H1 (cell line): ENCODE data around the gene GALT. TPM values are rescaled to one million over a fixed set of nuclear protein-coding genes. Genes with fewer than 3 reads are reported as not detected.

Experiments
- polyA plus RNA-seq, 7 experiments: library from polyadenylated mRNA; depleted of rRNA in 3 of 7; stranded (reverse) in 5 of 7; unstranded in 2 of 7; fragments of >200 nt in 5 of 7; fragments of 200-250 nt in 2 of 7; gene quantifications; 1 replicate in 5 of 7; 2 replicates in 1 of 7; 4 replicates in 1 of 7; pipeline versions ENCODE4 v1.2.1 to v1.2.3, GENCODE V29; 2011 to 2013; ENCODE audit warnings: missing spikeins in 2 of 7, mixed read lengths in 2 of 7
- total RNA-seq: library from RNA; stranded (reverse); fragmentation: NEBNext Ultra II Directional; extraction: Animal tissue kit (Norgen Biotek cat#: 25700); gene quantifications from 2 replicates; pipeline ENCODE4 v1.2.1, GENCODE V29; 2021
- TF ChIP-seq, protein P1 (sequence below): fragments of 300-600 bp; sonication (generic); IDR thresholded peaks from 2 replicates; pipeline ENCODE4 v1.7.1; 2012; ENCODE audit warnings: low read length, moderate library complexity, mild to moderate bottlenecking, inconsistent platforms; ENCODE audit not compliant: insufficient replicate concordance

Gene GALT
- total and polyA plus RNA-seq, 2 of the 8 experiments (the other 6 are each of a cell fraction or from before 2014, with no cell fraction given), result 21.9 to 50.6 TPM

GRCh38 chr9:34684816-34685215 is 38.3 kb downstream of the GALT start (continued):
- TF ChIP-seq, protein P1, sequence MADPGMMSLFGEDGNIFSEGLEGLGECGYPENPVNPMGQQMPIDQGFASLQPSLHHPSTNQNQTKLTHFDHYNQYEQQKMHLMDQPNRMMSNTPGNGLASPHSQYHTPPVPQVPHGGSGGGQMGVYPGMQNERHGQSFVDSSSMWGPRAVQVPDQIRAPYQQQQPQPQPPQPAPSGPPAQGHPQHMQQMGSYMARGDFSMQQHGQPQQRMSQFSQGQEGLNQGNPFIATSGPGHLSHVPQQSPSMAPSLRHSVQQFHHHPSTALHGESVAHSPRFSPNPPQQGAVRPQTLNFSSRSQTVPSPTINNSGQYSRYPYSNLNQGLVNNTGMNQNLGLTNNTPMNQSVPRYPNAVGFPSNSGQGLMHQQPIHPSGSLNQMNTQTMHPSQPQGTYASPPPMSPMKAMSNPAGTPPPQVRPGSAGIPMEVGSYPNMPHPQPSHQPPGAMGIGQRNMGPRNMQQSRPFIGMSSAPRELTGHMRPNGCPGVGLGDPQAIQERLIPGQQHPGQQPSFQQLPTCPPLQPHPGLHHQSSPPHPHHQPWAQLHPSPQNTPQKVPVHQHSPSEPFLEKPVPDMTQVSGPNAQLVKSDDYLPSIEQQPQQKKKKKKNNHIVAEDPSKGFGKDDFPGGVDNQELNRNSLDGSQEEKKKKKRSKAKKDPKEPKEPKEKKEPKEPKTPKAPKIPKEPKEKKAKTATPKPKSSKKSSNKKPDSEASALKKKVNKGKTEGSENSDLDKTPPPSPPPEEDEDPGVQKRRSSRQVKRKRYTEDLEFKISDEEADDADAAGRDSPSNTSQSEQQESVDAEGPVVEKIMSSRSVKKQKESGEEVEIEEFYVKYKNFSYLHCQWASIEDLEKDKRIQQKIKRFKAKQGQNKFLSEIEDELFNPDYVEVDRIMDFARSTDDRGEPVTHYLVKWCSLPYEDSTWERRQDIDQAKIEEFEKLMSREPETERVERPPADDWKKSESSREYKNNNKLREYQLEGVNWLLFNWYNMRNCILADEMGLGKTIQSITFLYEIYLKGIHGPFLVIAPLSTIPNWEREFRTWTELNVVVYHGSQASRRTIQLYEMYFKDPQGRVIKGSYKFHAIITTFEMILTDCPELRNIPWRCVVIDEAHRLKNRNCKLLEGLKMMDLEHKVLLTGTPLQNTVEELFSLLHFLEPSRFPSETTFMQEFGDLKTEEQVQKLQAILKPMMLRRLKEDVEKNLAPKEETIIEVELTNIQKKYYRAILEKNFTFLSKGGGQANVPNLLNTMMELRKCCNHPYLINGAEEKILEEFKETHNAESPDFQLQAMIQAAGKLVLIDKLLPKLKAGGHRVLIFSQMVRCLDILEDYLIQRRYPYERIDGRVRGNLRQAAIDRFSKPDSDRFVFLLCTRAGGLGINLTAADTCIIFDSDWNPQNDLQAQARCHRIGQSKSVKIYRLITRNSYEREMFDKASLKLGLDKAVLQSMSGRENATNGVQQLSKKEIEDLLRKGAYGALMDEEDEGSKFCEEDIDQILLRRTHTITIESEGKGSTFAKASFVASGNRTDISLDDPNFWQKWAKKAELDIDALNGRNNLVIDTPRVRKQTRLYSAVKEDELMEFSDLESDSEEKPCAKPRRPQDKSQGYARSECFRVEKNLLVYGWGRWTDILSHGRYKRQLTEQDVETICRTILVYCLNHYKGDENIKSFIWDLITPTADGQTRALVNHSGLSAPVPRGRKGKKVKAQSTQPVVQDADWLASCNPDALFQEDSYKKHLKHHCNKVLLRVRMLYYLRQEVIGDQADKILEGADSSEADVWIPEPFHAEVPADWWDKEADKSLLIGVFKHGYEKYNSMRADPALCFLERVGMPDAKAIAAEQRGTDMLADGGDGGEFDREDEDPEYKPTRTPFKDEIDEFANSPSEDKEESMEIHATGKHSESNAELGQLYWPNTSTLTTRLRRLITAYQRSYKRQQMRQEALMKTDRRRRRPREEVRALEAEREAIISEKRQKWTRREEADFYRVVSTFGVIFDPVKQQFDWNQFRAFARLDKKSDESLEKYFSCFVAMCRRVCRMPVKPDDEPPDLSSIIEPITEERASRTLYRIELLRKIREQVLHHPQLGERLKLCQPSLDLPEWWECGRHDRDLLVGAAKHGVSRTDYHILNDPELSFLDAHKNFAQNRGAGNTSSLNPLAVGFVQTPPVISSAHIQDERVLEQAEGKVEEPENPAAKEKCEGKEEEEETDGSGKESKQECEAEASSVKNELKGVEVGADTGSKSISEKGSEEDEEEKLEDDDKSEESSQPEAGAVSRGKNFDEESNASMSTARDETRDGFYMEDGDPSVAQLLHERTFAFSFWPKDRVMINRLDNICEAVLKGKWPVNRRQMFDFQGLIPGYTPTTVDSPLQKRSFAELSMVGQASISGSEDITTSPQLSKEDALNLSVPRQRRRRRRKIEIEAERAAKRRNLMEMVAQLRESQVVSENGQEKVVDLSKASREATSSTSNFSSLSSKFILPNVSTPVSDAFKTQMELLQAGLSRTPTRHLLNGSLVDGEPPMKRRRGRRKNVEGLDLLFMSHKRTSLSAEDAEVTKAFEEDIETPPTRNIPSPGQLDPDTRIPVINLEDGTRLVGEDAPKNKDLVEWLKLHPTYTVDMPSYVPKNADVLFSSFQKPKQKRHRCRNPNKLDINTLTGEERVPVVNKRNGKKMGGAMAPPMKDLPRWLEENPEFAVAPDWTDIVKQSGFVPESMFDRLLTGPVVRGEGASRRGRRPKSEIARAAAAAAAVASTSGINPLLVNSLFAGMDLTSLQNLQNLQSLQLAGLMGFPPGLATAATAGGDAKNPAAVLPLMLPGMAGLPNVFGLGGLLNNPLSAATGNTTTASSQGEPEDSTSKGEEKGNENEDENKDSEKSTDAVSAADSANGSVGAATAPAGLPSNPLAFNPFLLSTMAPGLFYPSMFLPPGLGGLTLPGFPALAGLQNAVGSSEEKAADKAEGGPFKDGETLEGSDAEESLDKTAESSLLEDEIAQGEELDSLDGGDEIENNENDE, result no peak
